ENCODE results near the gene JMJD8.
A peak's percentile ranks its signal among the peaks of the same experiment; 100 is the strongest.

Gene JMJD8, protein sequence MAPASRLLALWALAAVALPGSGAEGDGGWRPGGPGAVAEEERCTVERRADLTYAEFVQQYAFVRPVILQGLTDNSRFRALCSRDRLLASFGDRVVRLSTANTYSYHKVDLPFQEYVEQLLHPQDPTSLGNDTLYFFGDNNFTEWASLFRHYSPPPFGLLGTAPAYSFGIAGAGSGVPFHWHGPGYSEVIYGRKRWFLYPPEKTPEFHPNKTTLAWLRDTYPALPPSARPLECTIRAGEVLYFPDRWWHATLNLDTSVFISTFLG

DNA sequence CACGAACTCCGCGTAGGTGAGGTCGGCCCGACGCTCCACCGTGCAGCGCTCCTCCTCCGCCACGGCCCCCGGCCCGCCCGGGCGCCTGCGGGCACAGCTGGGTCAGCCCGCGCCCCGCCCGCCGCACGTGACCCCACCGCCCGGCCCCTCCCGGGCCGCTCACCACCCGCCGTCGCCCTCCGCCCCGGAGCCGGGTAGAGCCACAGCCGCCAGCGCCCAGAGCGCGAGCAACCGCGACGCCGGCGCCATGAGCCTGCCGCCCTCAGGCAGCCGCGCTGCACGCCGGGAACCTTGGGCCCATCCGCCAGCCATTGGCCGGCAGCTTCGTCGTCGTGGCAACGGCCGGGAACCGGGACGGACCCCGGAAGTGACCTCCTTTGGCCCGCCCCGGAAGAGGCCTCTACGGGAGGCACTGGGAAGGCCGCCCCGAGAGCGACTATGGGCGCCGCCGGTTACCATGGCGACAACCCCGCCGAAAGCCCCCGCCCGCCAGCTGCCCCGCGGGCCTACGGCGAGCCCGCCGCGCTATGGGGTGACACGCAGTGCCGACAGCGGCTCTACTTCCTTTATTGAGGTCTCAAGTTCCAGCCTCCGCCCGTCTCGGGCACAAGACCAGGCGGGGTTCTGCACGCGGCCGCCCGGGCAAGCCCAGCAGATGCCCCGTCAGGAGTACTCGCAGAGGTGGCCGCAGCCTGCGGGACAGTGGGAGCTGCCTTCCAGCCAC lies at the start of gene JMJD8:
Gene JMJD8 (minus strand): TSS at position 264 of the 724 bp plus-strand sequence. CDS start 15 bp downstream, at position 249.
- peak; percentile 94 for DNase-seq

DNA sequence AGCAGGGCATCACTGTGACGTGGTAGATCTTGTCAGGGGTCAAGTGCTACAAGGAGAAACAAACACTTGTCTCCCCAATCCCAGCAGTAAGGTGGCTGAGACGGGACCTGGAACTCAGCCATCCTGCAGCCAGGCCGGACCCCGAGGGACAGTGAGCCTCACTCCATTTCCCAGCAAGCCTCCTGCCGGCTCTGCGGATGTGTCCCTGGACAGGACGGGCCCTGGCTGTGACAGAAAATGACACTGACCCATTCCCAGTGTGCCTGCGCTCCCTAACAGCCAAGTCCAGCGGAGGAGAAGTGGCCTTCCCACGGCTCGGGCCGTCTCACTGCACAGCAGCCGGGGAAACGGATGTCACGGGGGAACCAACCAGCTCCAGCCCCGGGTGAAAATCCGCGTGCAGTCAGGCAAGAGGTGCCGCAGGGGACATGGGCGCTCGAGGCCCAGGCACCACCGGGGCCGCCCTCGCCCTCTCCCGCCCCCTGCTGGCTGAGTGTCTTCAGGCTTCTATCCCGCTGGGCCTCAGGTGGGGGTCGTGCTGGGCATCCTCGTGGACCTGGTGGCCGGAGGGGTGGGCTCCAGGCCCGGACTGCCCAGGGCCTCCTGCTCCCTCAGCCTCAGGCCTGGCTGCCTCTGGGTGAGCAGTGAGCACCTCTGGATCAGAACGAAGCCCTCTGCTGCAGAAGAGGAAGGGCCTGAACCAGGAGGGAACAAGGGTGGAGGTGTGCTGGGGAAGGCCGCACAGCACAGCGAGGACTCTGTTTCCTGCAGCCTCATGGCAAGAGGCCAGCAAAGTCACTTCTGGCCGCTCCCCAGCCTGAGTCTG lies 49.5 kb upstream of the JMJD8 start:
- no peak for DNase-seq

DNA sequence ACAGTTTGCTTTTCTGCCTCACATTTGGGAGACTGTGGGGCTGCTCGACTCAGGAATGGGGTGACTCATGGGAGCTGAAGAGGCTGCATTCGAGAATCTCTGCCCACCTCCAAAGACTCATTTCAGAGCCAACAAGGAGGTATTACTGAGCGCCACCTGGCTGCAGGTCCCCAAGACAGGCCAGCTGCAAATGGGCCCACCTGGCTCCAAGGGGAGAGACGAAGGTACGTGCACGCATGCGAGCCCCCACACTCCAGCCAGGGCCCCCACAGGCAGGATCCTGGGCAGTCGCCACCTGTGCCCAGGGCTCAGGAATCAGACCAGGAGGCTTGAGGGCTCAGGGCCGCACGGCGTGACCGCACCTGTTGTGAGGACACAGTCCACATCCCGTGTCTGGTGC lies 48.8 kb upstream of the JMJD8 start:
- no peak for DNase-seq

DNA sequence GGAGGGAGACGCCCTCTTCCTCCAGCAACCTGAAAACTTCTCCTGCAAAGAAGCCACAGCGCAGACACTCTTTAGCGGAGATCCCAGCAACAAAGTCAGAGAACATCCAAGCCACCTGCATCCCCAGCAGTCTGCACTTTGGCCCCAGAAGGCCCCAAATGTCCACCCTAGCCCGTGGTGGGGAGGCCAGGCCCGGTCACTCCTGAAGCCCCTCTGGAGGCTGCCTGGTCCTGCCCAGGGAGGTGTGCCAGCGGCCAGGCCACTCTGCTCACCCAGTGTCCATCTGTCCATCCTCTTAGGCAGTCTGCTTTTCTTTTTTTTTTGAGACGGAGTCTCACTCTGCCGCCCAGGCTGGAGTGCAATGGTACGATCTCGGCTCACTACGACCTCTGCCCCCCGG lies 48.2 kb upstream of the JMJD8 start:
- DNase-seq, result no peak

DNA sequence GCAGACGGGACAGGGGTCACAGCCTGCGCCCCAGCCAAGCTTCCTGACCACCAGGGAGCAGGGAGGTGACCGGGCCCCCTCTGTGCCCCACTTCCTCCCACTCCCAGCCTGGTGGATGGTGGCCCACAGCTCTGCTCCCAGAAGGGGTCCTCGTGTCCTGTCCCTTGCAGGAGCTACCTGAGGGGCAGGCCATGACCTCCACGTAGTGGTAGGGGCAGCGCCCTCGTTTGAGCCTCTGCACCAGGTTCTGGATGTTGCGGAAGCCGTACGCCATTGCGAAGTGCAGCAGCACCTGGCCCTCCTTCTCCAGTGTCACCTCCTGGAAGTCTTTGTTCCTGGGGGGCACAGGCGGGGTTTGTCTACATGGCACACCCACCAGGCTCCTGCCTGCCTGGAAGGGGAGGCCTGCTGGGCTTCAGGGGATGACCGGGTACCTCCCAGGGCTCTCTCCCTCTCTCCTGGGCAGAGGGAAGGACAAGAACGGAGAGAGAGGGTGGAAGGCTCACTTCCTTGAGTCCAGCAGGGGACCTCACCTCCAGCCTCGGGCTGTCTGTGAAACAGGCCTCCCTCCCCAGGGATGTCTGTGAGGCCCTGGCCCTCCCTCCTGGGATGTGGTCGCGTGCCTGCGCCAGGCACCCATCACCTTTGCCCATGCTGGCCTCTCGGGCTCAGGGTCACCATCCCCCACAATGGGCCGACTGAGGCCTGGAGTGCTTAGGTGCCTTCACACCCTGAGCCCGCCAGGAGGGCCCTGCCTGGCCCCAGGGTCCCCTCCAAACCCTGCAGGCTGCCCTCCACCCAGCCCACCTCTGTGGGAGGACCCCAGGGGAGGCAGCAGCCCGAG lies 46.8 kb upstream of the JMJD8 start:
- DNase-seq, result no peak

DNA sequence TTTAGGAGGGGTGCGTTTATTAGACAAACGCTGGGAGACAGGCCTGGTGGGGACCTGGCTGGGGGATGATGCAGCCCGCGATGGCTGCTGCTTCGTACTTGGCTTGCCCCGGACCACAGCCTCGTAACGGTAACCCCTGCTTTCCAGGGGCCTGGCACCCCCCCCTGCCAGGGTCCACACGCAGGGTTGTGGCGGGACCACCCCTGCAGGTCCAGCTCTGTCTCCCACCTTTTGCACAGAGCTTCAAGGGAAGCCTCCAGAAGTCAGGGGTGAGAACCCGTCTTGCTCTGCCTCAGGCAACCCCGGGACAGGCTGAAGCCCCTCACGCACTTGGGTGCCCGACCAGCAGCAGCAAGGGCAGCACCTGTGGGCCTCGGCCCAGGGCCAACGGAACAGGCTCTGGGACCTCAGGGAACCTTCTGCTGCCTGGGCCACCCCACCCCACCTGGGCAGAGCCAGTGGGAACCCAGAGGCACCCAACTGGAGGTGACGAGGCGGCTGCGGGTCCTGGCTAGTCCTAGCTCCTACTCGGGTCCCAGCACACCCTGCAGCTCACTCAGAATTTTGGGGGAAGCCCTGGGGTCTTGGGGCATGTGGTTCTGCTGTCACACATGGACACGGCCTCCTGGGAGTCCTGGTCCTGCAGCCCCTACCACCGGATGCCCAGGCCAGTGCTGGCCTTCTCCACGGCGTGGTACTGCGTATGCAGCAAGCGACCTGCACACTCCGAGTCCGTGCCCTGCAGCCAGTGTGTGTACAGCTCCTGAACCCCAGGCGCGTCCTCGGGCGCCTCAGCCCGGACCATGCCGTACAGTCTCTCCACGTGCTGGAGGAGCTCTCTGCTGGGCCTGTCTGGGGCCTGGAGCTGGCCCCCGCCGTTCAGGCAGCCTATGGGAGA lies 45.9 kb upstream of the JMJD8 start:
- no peak for DNase-seq

DNA sequence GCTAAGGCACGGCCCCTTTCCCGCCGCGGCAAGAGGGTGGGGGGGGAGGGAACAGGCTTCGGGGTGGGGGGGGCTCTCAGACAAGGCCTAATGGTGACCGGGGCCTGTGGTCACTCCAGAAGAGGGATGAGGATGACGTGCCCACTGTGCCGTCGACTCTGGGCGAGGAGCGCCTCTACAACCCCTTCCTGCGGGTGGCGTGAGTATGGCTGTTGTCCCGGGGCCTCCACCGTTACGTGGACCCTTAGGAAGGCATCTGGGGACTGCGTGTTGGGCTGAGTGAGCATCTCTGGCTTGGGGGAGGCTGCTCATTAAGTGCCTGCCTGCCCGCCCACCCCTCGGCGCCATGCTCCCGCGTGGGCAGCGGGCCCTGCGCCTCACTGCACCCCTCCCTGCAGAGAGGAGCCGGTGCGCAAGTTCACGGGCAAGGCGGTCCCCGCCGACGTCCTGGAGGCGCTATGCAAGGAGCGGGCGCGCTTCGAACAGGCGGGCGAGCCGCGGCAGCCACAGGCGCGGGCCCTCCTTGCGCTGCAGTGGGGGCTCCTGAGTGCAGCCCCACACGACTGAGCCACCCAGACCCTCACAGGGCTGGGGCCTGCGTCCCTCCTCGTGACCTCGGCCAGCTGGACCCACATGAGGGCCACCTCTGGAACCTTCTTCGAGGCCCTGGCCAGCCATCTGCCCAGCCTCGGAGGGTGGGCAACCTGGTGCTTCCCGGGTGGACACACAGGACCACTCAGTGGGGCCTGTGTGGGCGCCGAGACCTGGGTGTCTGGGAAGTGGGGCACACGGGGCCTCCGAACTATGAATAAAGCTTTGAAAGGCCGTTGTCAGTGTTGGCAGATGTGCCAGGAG lies 45.0 kb upstream of the JMJD8 start:
- DNase-seq, result no peak

DNA sequence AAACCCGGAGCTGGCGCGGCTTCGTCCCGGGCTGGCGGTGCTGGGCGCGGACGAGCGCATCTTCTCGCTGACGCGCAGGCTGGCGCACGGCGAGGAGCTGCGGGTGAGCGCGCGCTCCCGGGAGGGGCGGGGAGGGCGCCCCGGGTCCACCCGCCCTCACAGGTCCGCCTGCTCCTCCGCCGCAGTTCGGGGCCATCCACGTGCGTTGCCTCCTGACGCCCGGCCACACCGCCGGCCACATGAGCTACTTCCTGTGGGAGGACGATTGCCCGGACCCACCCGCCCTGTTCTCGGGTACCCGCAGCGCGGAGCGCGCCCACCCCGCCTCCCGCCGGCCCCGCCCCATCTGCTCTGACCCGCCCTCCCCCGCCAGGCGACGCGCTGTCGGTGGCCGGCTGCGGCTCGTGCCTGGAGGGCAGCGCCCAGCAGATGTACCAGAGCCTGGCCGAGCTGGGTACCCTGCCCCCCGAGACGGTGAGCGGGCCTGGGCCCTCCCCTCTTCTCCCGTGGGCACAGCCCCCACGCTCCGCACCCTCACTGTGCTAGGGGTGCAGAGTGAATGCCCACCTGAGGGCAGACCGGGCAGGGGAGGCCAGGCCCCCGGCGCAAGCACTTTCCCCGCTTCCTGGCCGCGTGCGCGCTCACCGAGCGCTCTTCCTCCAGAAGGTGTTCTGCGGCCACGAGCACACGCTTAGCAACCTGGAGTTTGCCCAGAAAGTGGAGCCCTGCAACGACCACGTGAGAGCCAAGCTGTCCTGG lies 44.2 kb upstream of the JMJD8 start:
- DNase-seq, result peak; percentile 40

DNA sequence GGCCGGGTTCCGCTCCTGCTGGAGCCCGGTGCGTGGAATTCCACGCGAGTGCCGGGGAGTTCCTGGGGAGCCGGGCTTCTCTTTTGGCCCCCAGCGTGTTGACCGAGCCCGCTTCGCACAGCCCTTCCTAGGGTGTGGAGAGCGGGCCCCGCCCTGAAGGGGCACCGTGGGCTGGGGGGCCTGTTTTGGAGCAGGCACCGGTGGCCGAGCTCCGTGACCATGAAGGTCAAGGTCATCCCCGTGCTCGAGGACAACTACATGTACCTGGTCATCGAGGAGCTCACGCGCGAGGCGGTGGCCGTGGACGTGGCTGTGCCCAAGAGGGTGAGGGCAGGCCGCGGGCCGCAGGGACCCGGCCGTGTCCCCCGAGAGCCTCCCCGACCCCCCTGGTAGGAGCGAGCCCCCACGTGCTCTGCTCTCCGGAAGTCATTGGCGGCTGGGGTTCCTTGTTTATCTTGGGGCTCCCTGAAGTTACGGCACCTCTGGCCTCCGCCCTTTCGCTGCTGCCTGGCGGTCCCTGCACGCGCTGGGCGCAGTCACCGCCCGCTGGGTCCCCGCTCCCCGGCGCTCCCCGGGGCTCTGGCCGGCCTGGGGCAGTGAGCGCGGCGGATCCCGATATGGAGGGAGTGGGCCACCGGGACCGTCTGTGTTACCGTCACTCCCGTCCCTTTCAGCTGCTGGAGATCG lies 43.3 kb upstream of the JMJD8 start:
- no peak for DNase-seq

DNA sequence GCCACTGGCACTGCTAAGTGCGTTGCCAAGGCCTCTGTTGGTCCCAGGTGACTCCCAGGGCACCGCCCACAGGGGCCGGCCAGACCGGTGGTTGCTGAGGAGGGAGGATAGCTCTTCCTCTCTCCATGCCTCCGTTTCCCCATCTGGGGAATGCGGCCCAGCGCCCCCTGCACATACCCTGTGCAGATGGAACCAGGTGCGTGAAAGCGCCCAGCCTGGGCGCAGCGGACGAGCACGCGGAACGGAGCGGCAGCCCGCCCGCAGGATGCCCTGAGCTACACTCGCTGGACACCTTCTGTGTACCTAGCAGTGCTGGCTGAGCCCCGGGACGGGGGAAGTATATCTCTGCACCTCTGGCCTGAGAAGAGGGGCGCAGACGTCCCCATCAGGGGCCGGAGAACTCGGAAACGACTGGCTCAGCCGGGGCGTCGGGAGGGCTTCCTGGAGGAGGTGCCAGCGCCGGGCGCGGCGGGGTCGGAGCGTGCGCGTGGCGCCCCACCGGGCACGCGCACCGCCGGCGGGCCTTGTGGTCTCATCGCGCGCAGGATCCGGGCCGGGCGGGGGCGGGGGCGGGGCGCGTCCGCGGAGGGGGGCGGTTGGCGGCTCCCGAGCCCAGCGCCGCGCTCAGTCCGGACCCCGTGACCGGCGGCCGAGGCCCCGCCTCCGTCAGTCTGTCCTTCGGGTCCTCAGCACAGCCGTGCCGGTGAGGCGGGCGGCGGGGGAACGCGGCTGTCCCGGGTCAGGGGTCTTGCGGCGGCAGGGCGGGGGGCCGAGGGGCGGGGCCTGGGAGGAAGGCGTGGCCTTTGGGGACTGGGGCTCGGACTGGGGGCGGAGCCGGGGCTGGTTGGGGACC lies 42.5 kb upstream of the JMJD8 start, which contains the start of the genes CCDC78 and HAGHL:
Gene CCDC78 (minus strand): TSS at position 6 of the 853 bp plus-strand sequence. CDS start 76 bp downstream, outside the sequence.
Gene HAGHL (plus strand): TSS at position 669 of the 853 bp plus-strand sequence. CDS start 404 bp downstream, outside the sequence.
- DNase-seq, result no peak

DNA sequence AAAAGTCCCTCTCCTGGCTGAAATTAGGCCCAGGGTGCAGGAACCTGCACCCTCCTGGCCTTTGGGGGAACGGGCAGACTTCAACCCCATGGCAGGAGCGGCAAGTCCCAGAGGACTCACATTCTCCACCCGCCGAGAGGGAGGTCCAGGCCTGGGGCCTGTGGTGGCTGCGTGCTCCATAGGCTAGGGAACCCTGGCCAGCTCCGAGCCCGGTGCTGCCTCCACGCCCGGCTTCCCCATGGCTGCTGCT lies 42.0 kb upstream of the JMJD8 start:
- no peak for DNase-seq

DNA sequence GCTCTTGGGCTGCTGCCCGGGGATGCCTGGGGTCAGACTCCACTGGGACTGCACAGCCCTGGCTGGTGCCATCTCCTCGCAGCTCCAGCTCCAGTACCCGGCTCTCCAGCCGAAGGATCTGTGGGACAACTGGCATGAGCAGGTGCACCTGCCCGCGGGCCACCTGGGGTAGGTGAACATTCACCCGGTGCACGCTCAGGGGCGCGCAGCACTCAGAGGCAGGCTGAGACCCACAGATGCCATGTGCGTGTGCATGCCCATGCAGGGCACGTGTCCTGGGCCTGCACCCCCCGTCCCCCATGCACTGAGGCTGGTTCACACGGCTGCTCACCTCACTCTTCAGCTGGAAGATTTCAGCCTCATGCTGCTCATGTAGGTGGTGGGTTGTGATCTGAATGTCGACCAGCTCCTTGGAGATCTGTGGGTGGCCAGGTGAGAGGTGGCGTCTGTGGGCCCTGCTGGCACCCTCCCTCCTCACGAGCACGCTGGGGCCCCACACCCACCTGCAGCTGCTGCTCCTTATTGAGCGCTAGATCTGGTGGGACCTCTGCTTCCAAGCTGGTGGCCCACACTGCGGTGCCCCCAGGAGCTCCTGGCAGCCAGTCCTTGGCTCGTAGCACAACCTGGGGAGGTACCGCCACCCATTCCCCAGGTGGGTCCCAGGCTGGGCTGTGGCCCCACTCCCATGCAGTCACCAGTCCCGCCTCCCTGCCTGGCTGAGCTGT lies 41.5 kb upstream of the JMJD8 start:
- no peak for DNase-seq

DNA sequence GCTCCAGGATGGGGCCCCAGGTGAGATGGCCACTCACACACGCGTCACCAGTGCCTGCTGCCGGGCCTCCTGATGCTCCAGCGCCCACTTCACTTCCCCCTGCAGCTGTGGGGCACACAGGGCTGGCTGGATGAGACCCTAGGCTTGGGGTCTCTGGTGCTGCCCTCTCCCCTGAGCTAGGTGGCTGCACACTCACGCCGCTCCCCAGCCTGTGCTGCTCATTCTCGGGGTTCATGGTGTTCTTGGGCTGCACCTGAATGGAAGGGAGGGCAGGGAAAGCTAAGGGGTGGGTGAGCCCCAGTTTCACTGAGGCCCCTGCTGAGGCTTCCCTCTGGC lies 40.9 kb upstream of the JMJD8 start:
- no peak for DNase-seq

DNA sequence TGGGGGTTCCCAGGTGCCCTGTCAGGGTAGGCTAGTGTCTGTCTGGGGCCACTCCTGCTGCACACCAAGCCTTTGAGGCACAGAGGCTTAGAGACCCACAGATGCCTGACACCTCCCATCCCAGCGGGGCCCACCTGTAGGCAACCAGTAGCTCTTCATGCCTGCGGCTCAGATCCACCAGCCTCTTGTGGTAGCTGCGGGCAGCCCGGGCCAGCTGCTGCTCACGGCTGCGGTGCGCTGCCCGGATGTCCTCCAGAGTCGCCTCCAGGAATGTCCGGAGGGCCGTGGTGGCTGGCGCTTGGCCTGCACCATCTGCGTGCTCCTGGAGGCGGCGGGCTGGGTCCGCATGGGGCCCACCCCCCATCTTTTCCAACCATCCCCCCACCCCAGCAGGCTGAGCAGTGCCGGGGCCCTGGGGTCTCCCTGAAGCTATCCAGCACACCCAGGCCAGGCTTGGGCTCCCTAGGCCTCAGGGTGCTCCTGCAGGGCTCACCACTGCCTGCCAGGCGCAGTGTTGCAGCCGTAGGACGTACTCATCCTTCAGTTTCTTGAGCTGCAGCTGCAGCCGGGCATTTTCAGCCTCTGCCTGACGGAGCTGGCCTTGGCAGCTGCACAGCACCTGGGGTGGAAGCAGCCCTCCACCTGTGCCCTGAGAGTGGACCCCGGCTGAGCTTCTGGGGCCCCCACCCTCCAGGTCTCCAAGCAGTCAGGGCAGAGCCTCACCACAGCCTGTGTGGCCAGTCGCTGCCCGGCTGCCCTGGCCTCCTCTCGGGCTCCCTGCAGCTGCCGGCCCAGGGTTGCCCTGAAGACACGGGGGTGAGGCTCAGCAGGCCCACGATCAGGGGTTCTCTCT lies 40.3 kb upstream of the JMJD8 start:
- no peak for DNase-seq

DNA sequence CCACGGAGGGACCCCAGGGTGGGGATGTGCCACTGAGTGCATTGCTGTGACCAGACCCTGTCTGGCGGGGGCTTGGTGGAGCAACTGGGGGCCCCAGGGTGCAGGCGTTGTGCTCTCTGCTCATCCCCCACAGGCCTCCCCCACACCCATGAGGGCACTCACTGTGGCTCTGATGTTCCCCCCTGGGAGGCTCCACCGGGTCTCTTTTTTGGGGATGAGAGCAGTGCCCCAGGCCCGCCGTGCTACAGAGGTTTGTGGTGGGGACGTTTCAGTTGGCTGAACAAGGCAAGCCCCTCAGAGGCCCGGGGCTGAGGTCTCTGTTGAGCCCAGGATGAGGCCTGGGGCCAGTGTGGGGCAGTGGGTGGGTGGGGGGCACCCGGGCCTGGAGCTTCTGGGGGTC lies 39.6 kb upstream of the JMJD8 start:
- no peak for DNase-seq

DNA sequence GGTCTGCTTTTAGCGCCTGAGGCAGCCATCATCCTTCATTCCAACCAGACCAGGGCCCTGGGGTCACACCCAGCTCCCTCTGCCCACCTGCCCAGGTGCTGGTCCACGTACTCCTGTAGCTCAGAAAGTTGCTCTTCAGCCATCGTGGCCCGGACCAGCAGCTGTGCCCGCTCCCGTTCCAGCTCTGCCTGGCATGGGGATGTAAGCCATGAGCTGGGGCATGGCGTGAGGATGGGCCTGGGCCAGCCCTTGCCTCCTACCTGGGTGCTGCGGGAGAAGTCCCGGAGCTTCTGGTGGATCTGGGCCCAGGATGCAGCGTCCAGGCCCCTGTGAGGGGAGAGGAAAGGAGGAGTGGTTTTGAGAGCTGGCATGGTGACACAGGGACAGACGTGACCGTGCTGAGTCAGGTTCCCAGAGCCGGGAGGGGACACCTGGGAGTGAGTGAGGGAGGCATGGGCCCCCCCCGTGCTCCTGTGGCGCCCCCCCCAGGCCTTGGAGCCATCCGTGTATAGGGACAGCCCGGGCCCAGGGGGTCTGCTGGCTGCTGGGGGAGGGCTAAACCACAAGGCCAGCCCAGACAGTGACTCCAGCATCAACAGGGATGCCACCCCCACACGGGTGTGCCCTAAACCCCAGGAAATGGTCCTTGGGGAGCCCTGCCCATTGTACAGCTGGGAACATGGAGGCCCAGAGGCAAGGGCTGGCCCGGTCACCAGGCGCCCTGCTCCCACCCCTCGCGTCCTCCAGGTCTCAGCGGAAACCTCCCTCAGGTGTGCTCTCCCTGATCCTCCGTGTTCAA lies 38.9 kb upstream of the JMJD8 start:
- no peak for DNase-seq
